Stimulated activated CD8-positive, alpha-beta memory T cell treated with anti-CD3 and anti-CD28 coated beads, Interleukin-7, amount 100 ng/mL, for 4 hours (primary cell): ENCODE measurements around the gene EML4.

Experiments
- DNase-seq, 2 donors: peaks; one replicate each; pipeline ENCODE4 v3.0.0-alpha.2; 2020; ENCODE audit warnings: low read depth in 2 of 2

EML4 gene

GRCh38 chr2:42196403-42197267, 27.5 kb downstream of the EML4 start:
- DNase-seq: peak in 1 of 2 donors; percentile 15

- no peak for DNase-seq
Observed at GRCh38 chr2:42197792-42198191, 28.6 kb downstream of the EML4 start.

GRCh38 chr2:42198466-42198865, 29.3 kb downstream of the EML4 start:
- no peak for DNase-seq

GRCh38 chr2:42199002-42199401, 29.8 kb downstream of the EML4 start:
- DNase-seq: no peak

- no peak for DNase-seq
Observed at GRCh38 chr2:42199626-42200025, 30.5 kb downstream of the EML4 start.

GRCh38 chr2:42200926-42201855, 32.0 kb downstream of the EML4 start:
- DNase-seq: no peak

- DNase-seq: no peak
Observed at GRCh38 chr2:42202634-42203008, 33.5 kb downstream of the EML4 start.

- DNase-seq: no peak
Observed at GRCh38 chr2:42203792-42204191, 34.6 kb downstream of the EML4 start.

GRCh38 chr2:42205337-42205736, 36.2 kb downstream of the EML4 start:
- no peak for DNase-seq

- no peak for DNase-seq
Observed at GRCh38 chr2:42207826-42208225, 38.7 kb downstream of the EML4 start.

GRCh38 chr2:42210203-42210602, 41.0 kb downstream of the EML4 start:
- no peak for DNase-seq

- DNase-seq: no peak
Observed at GRCh38 chr2:42211291-42211690, 42.1 kb downstream of the EML4 start.

GRCh38 chr2:42214669-42215068, 45.5 kb downstream of the EML4 start:
- DNase-seq: no peak

- DNase-seq: no peak
Observed at GRCh38 chr2:42216694-42217093, 47.5 kb downstream of the EML4 start.

GRCh38 chr2:42217307-42217706, 48.2 kb downstream of the EML4 start:
- DNase-seq: no peak

- DNase-seq: no peak
Observed at GRCh38 chr2:42217914-42218313, 48.8 kb downstream of the EML4 start.

- DNase-seq: no peak
Observed at GRCh38 chr2:42218712-42219111, 49.6 kb downstream of the EML4 start.

GRCh38 chr2:42219160-42219559, 50.0 kb downstream of the EML4 start:
- DNase-seq: no peak

GRCh38 chr2:42220566-42220965, 51.4 kb downstream of the EML4 start:
- DNase-seq: no peak

GRCh38 chr2:42223067-42223854, 54.1 kb downstream of the EML4 start:
- DNase-seq: no peak

- DNase-seq: no peak
Observed at GRCh38 chr2:42223855-42224268, 54.7 kb downstream of the EML4 start.
